RWPE1 (cell line): ENCODE results near the gene CACNA1S.

Experiments used
- CTCF ChIA-PET: fragments of 350-600 bp; sonication (Branson Sonifier 250); formaldehyde crosslinking; extraction: SDS; loops from one replicate; lab custom pipeline; 2021; lab: Yijun Ruan, JAX
- POLR2A ChIA-PET: fragments of 400-600 bp; formaldehyde crosslinking; extraction: SDS; loops from one replicate; lab custom pipeline; 2020; ENCODE audit warnings: antibody characterized with exemption; ENCODE audit not compliant: low non-redundant PET; lab: Yijun Ruan, JAX
- DNase-seq: peaks from one replicate; pipeline ENCODE4 v3.0.0; 2012; ENCODE audit warnings: low spot score
- H3K27ac ChIP-seq: fragments of 450-650 bp; 2 replicates; pipeline ENCODE4 v1.5.1; 2017
- TF ChIP-seq, protein P1 (sequence below): fragments of 450-650 bp; conservative IDR thresholded peaks from 2 replicates; pipeline ENCODE4 v1.5.1; 2017; ENCODE audit warnings: low read depth, mild to moderate bottlenecking

The CACNA1S gene

GRCh38 chr1:201050515-201051277 lies 61.5 kb downstream of the CACNA1S start:
- CTCF ChIA-PET, result interaction anchor here (0.7 to 2.1 kb wide), 4 partner anchors 25 to 134 kb away, joined by 4 to 9 read pairs (median 5); no protein-coding TSS in a partner anchor
- POLR2A ChIA-PET, result no interaction called here
- H3K27ac ChIP-seq, result no peak overlapping the region
- TF ChIP-seq, protein P1, sequence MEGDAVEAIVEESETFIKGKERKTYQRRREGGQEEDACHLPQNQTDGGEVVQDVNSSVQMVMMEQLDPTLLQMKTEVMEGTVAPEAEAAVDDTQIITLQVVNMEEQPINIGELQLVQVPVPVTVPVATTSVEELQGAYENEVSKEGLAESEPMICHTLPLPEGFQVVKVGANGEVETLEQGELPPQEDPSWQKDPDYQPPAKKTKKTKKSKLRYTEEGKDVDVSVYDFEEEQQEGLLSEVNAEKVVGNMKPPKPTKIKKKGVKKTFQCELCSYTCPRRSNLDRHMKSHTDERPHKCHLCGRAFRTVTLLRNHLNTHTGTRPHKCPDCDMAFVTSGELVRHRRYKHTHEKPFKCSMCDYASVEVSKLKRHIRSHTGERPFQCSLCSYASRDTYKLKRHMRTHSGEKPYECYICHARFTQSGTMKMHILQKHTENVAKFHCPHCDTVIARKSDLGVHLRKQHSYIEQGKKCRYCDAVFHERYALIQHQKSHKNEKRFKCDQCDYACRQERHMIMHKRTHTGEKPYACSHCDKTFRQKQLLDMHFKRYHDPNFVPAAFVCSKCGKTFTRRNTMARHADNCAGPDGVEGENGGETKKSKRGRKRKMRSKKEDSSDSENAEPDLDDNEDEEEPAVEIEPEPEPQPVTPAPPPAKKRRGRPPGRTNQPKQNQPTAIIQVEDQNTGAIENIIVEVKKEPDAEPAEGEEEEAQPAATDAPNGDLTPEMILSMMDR, result no peak
- no peak for DNase-seq

DNA sequence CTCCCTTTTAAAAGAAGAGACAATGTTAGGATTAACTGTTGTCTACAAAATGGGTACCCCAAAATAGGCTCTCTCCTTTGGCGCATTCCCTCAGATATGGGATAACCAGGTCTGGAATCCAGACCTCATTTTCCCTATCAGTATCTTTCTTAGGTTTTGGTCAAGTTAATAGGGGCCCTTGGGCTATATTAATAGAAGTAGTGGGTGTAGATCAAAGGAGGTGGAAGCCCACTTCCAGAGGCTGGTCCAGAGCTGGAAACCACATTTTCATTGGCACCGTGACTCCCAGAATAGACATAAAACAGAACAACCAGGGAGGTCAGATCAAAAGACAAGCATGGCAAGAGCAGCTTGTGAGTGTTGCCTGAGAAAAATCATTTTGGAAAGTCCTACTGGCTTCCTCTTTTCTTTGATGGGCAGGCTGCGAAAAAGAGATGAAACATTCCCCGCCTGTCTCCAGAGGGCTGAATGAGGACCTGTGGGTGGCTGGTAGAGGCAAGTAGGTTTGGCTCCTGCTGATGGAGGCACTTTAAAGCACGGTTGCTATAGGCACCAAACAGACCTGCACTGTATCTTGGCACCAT lies 62.9 kb downstream of the CACNA1S start:
- no peak for DNase-seq
- POLR2A ChIA-PET, result no interaction called here
- CTCF ChIA-PET, result interaction anchor here (1.7 kb wide), 1 partner anchor 65 kb away, joined by 4 read pairs; no protein-coding TSS in a partner anchor
- H3K27ac ChIP-seq, result no peak overlapping the region
- TF ChIP-seq, protein P1, result no peak

- ChIA-PET POLR2A (no interaction called here), CTCF (interaction anchor here (0.5 to 1.7 kb wide), 4 partner anchors 26 to 485 kb away, joined by 3 to 13 read pairs (median 4); no protein-coding TSS in a partner anchor)
- no peak overlapping the region for H3K27ac ChIP-seq
- DNase-seq, result no peak
- TF ChIP-seq, protein P1, result no peak
Observed at GRCh38 chr1:201048521-201048920, 63.7 kb downstream of the CACNA1S start.

- DNase-seq, result no peak
- H3K27ac ChIP-seq, result no peak overlapping the region
- CTCF ChIA-PET, result interaction anchor here (1.0 to 1.2 kb wide), 2 partner anchors 64 to 73 kb away, joined by 3 to 4 read pairs; no protein-coding TSS in a partner anchor
- POLR2A ChIA-PET, result no interaction called here
- TF ChIP-seq, protein P1, result no peak
Observed at GRCh38 chr1:201044119-201044518, 68.1 kb downstream of the CACNA1S start.

GRCh38 chr1:201042779-201043461 lies 69.3 kb downstream of the CACNA1S start:
- TF ChIP-seq, protein P1, result peak; percentile 69
- POLR2A ChIA-PET, result no interaction called here
- CTCF ChIA-PET, result interaction anchor here (0.6 to 2.4 kb wide), 18 partner anchors 8 to 1106 kb away, joined by 3 to 39 read pairs (median 4); no protein-coding TSS in a partner anchor
- DNase-seq, result peak; percentile 80
- no peak overlapping the region for H3K27ac ChIP-seq

- ChIA-PET POLR2A (interaction anchor here (0.7 kb wide), 1 partner anchor 73 kb away, joined by 3 read pairs; no protein-coding TSS in a partner anchor), CTCF (interaction anchor here (0.5 to 2.4 kb wide), 4 partner anchors 17 to 176 kb away, joined by 3 to 39 read pairs (median 4); no protein-coding TSS in a partner anchor)
- H3K27ac ChIP-seq, result no peak overlapping the region
- no peak for DNase-seq
- TF ChIP-seq, protein P1, result no peak
Observed at GRCh38 chr1:201041011-201041410, 71.2 kb downstream of the CACNA1S start.
